ENCODE measurements around the gene HLTF. TPM values are rescaled to one million over a fixed set of nuclear protein-coding genes. Genes with fewer than 3 reads are reported as not detected.

The HLTF gene
- total RNA-seq, 1 experiment from 2014 or later = 73.4 TPM

DNA sequence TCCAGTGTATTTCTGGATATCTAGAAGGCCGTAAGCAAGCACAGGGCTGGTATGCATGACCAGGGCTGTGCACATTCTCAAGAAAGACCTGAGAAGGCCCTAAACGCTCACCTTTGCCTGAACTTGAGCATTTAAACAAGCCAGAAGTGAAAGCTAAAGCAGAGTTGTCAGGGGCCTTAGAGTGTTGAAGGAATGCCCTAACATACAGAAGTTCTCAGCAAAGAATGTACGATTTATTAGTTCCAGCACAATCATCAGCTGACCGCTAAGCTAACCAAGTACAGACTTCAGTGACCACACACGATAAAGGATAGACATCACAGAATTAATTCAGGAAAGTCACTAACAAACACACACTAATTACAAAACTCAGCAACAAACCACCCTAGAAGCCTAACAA is 8.7 kb downstream of the HLTF start:
- Histone ChIP-seq H3K4me3 (replicated peaks in 1 of 2; ENCODE audit: low read depth in 1 of 2, low read length in 2 of 2) (no peak overlapping the region), H3K27me3 (ENCODE audit: insufficient read depth, low read length) (no peaks in the 10 kb centered on the region), H3K27ac (ENCODE audit: low read depth, low read length) (no peak overlapping the region), H3K9ac (ENCODE audit: low read length) (no peak overlapping the region), H3K9me3 (ENCODE audit: control insufficient read depth in 1 of 2, insufficient read depth in 1 of 2, low read depth in 1 of 2, low read length in 2 of 2) (no peaks in the 10 kb centered on the region), H3K4me2 (ENCODE audit: low read length) (no peak overlapping the region), H2AFZ (ENCODE audit: low read depth, low read length, poor library complexity, severe bottlenecking) (no peak overlapping the region), H3K9me2 (ENCODE audit: insufficient read depth) (no peaks in the 10 kb centered on the region), H3K36me3 (ENCODE audit: control insufficient read depth in 1 of 2, insufficient read depth in 2 of 2, low read length in 2 of 2) (peaks cover 0 to 27% of the 10 kb centered on the region in 2 experiments; a peak in 2 of 4 replicates), H3K4me1 (ENCODE audit: control insufficient read depth in 1 of 2, insufficient read depth in 2 of 2, low read length in 2 of 2) (no peaks in the 10 kb centered on the region), H3K79me2 (ENCODE audit: insufficient read depth, low read length) (peaks cover 63% of the 10 kb centered on the region), H4K20me1 (ENCODE audit: insufficient read depth) (peaks cover 4% of the 10 kb centered on the region; the same call in 1 of the 2 replicates)
- intact Hi-C loops (cut with micrococcal nuclease) = no loop called here
- no peak for TF ChIP-seq ELF1 (IDR thresholded peaks at IDR 0.05; ENCODE audit: borderline replicate concordance, low read depth)
- TF ChIP-seq POLR2AphosphoS5 (IDR thresholded peaks at IDR 0.05; ENCODE audit: low read depth, low read length) = no peak
- ChIA-PET CTCF (interaction anchor here (0.8 kb wide), 1 partner anchor 42 kb away, joined by 3 read pairs; no protein-coding TSS in a partner anchor), RAD21 (ENCODE audit: low non-redundant PET in 1 of 2, low total read pairs in 2 of 2, uncharacterized antibody in 2 of 2, unreplicated experiment in 2 of 2) (no interaction called here), POLR2A (no interaction called here)
- DNase-seq (ENCODE audit: low read depth, low spot score) (no peak), ATAC-seq (no peak)
- BruUV-seq (replicated peaks) = no TSS peak

DNA sequence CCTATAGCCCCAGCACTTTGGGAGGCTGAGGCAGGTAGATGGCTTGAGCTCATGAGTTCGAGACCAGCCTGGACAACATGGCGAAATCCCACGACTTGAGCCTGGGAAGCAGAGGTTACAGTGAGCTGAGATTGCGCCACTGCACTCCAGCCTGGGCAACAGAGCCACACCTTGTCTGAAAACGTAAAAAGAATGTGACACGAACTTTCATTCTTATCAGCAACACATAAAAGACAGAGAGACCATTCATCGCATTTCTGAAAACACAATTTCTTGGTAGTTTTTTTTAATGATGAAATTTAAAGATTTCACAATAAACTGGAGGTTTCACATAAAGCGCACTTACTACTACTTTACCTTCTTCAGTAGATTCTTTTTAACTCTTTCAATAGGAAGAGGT is 18.4 kb downstream of the HLTF start:
- no peaks in the 10 kb centered on the region for H3K79me2 ChIP-seq (ENCODE audit: insufficient read depth, low read length)
- H3K4me1 ChIP-seq (ENCODE audit: control insufficient read depth in 1 of 2, insufficient read depth in 2 of 2, low read length in 2 of 2) = no peaks in the 10 kb centered on the region
- H3K9me2 ChIP-seq (ENCODE audit: insufficient read depth) = no peaks in the 10 kb centered on the region
- no peak overlapping the region for H3K27ac ChIP-seq (ENCODE audit: low read depth, low read length)
- no peak overlapping the region for H3K4me3 ChIP-seq (replicated peaks in 1 of 2; ENCODE audit: low read depth in 1 of 2, low read length in 2 of 2)
- no TSS peak for BruUV-seq (replicated peaks)
- DNase-seq (ENCODE audit: low read depth, low spot score) = no peak
- no peak for ATAC-seq
- intact Hi-C loops (cut with micrococcal nuclease) = no loop called here
- CTCF ChIA-PET = no interaction called here
- H3K27me3 ChIP-seq (ENCODE audit: insufficient read depth, low read length) = no peaks in the 10 kb centered on the region
- no peak for TF ChIP-seq SIN3A (IDR thresholded peaks at IDR 0.05; ENCODE audit: low read depth)
- H3K9ac ChIP-seq (ENCODE audit: low read length) = no peak overlapping the region
- H3K9me3 ChIP-seq (ENCODE audit: control insufficient read depth in 1 of 2, insufficient read depth in 1 of 2, low read depth in 1 of 2, low read length in 2 of 2) = no peaks in the 10 kb centered on the region
- H2AFZ ChIP-seq (ENCODE audit: low read depth, low read length, poor library complexity, severe bottlenecking) = no peak overlapping the region
- H3K36me3 ChIP-seq (ENCODE audit: control insufficient read depth in 1 of 2, insufficient read depth in 2 of 2, low read length in 2 of 2) = peaks cover 9 to 43% of the 10 kb centered on the region in 2 experiments
- POLR2A ChIA-PET = no interaction called here
- H3K4me2 ChIP-seq (ENCODE audit: low read length) = no peak overlapping the region
- RAD21 ChIA-PET (ENCODE audit: low non-redundant PET in 1 of 2, low total read pairs in 2 of 2, uncharacterized antibody in 2 of 2, unreplicated experiment in 2 of 2) = no interaction called here
- no peaks in the 10 kb centered on the region for H4K20me1 ChIP-seq (ENCODE audit: insufficient read depth)

DNA sequence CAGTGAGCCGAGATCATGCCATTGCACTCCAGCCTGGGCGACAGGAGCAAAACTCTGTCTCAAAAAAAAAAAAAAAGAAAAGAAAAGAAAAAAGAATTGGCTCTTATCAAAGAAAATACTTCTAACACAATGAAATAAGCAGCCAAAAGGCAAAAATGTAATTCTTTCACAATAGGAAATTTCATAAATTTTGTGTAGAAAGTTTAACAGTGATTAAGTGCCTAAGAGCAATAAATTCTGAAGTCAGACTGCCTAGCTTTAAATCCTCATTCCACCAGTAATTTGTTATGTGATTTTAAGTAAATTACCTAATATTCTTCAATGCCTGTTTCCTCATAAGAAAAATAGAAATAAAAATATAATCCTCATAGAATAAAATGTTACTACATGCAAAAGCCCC is 24.6 kb downstream of the HLTF start:
- BruUV-seq (replicated peaks) = no TSS peak
- ATAC-seq (no peak), DNase-seq (ENCODE audit: low read depth, low spot score) (no peak)
- TF ChIP-seq, protein P1, sequence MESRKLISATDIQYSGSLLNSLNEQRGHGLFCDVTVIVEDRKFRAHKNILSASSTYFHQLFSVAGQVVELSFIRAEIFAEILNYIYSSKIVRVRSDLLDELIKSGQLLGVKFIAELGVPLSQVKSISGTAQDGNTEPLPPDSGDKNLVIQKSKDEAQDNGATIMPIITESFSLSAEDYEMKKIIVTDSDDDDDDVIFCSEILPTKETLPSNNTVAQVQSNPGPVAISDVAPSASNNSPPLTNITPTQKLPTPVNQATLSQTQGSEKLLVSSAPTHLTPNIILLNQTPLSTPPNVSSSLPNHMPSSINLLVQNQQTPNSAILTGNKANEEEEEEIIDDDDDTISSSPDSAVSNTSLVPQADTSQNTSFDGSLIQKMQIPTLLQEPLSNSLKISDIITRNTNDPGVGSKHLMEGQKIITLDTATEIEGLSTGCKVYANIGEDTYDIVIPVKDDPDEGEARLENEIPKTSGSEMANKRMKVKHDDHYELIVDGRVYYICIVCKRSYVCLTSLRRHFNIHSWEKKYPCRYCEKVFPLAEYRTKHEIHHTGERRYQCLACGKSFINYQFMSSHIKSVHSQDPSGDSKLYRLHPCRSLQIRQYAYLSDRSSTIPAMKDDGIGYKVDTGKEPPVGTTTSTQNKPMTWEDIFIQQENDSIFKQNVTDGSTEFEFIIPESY (IDR thresholded peaks at IDR 0.05; ENCODE audit: extremely low read depth, insufficient replicate concordance, low read length) = no peak
- TF ChIP-seq JUND (IDR thresholded peaks at IDR 0.05) = no peak
- TF ChIP-seq ZFX (IDR thresholded peaks at IDR 0.05) = no peak
- TF ChIP-seq TCF7L2 (IDR thresholded peaks at IDR 0.05; ENCODE audit: borderline replicate concordance, extremely low read depth, insufficient read depth, insufficient read length) = no peak
- intact Hi-C loops (cut with micrococcal nuclease) = no loop called here
- CTCF ChIA-PET = no interaction called here
- no peak overlapping the region for H2AFZ ChIP-seq (ENCODE audit: low read depth, low read length, poor library complexity, severe bottlenecking)
- H3K27me3 ChIP-seq (ENCODE audit: insufficient read depth, low read length) = no peaks in the 10 kb centered on the region
- H3K4me2 ChIP-seq (ENCODE audit: low read length) = no peak overlapping the region
- no peak overlapping the region for H3K9ac ChIP-seq (ENCODE audit: low read length)
- no peaks in the 10 kb centered on the region for H3K9me3 ChIP-seq (ENCODE audit: control insufficient read depth in 1 of 2, insufficient read depth in 1 of 2, low read depth in 1 of 2, low read length in 2 of 2)
- POLR2A ChIA-PET = no interaction called here
- no peaks in the 10 kb centered on the region for H3K79me2 ChIP-seq (ENCODE audit: insufficient read depth, low read length)
- peaks cover 0 to 33% of the 10 kb centered on the region in 2 experiments; a peak in 2 of 4 replicates for H3K36me3 ChIP-seq (ENCODE audit: control insufficient read depth in 1 of 2, insufficient read depth in 2 of 2, low read length in 2 of 2)
- H3K9me2 ChIP-seq (ENCODE audit: insufficient read depth) = no peaks in the 10 kb centered on the region
- H4K20me1 ChIP-seq (ENCODE audit: insufficient read depth) = no peaks in the 10 kb centered on the region
- RAD21 ChIA-PET (ENCODE audit: low non-redundant PET in 1 of 2, low total read pairs in 2 of 2, uncharacterized antibody in 2 of 2, unreplicated experiment in 2 of 2) = no interaction called here
- no peak overlapping the region for H3K27ac ChIP-seq (ENCODE audit: low read depth, low read length)
- H3K4me3 ChIP-seq (replicated peaks in 1 of 2; ENCODE audit: low read depth in 1 of 2, low read length in 2 of 2) = no peak overlapping the region
- no peaks in the 10 kb centered on the region for H3K4me1 ChIP-seq (ENCODE audit: control insufficient read depth in 1 of 2, insufficient read depth in 2 of 2, low read length in 2 of 2)

All from HCT116 (cell line).